HCT116 (cell line): ENCODE data around the gene ELN. TPM values are rescaled to one million over a fixed set of nuclear protein-coding genes. Genes with fewer than 3 reads are reported as not detected.

Experiments used
- ATAC-seq: fragments of 200-7000 bp; cut with Tn5 transposase; 2 replicates; pipeline ENCODE4 v1.9.1; 2020; ENCODE audit warnings: mild to moderate bottlenecking, moderate library complexity
- BruUV-seq: library from RNA; stranded (reverse); fragments of 400-500 nt; replicated peaks from 2 replicates; lab custom pipeline; 2021; lab: Mats Ljungman, UMichigan
- CTCF ChIA-PET: fragments of 300-600 bp; sonication (Branson Sonifier 250); formaldehyde crosslinking; loops from one replicate; lab custom pipeline; 2021; ENCODE audit warnings: antibody characterized with exemption; lab: Charles Lee
- POLR2A ChIA-PET: fragments of 300-600, 350-600 bp; sonication (Branson Sonifier 250); formaldehyde crosslinking; loops from one replicate; lab custom pipeline; 2021; ENCODE audit warnings: antibody characterized with exemption; lab: Charles Lee
- RAD21 ChIA-PET, 2 experiments: fragments of 300-600 bp; sonication (Branson Sonifier 250); formaldehyde crosslinking; loops; one replicate each; lab custom pipeline; 2023; ENCODE audit warnings: low total read pairs in 2 of 2; ENCODE audit not compliant: uncharacterized antibody in 2 of 2, unreplicated experiment in 2 of 2, low non-redundant PET in 1 of 2; lab: Charles Lee
- DNase-seq: peaks from one replicate; pipeline ENCODE4 v3.0.0-alpha.2; 2010; ENCODE audit warnings: low read depth, low spot score
- H2AFZ ChIP-seq: fragments of 200-600 bp; shearing (Covaris generic), sonication (generic); 2 replicates; pipeline ENCODE4 v1.6.1; 2017; ENCODE audit warnings: low read depth, mixed run types, mixed read lengths, antibody characterized with exemption, low read length; ENCODE audit not compliant: poor library complexity, severe bottlenecking
- H3K27ac ChIP-seq: 2 replicates; pipeline ENCODE4 v1.5.1; 2012; ENCODE audit warnings: low read depth, low read length
- H3K27me3 ChIP-seq: fragments of 200-600 bp; sonication (generic); 2 replicates; pipeline ENCODE4 v1.6.1; 2016; ENCODE audit warnings: mixed run types, low read length, mixed read lengths; ENCODE audit not compliant: insufficient read depth
- H3K36me3 ChIP-seq, 2 experiments: fragments of 200-500 bp in 1 of 2; fragments of 200-600 bp in 1 of 2; sonication (Bioruptor generic) in 1 of 2; sonication (generic) in 1 of 2; 2 replicates each; pipeline versions ENCODE4 v1.5.1 to v1.6.1; 2014 to 2016; ENCODE audit warnings: low read length in 2 of 2, inconsistent platforms in 1 of 2, mixed read lengths in 1 of 2, mixed run types in 1 of 2; ENCODE audit not compliant: insufficient read depth in 2 of 2, control insufficient read depth in 1 of 2
- H3K4me1 ChIP-seq, 2 experiments: fragments of 200-600 bp in 1 of 2; sonication (generic) in 1 of 2; 2 replicates each; pipeline versions ENCODE4 v1.5.1 to v1.6.1; 2012 to 2017; ENCODE audit warnings: low read length in 2 of 2, inconsistent platforms in 1 of 2, mild to moderate bottlenecking in 1 of 2, mixed read lengths in 1 of 2, mixed run types in 1 of 2, moderate library complexity in 1 of 2; ENCODE audit not compliant: insufficient read depth in 2 of 2, control insufficient read depth in 1 of 2
- H3K4me2 ChIP-seq: fragments of 200-600 bp; sonication (generic); 2 replicates; pipeline ENCODE4 v1.6.1; 2017; ENCODE audit warnings: mixed run types, low read length, mixed read lengths
- H3K4me3 ChIP-seq, 2 experiments: fragments of 200-600 bp in 1 of 2; sonication (generic) in 1 of 2; replicated peaks in 1 of 2; 2 replicates each; pipeline ENCODE4 v1.5.1; 2011 to 2016; ENCODE audit warnings: low read length in 2 of 2, control low read depth in 1 of 2, low read depth in 1 of 2, mild to moderate bottlenecking in 1 of 2, mixed read lengths in 1 of 2, mixed run types in 1 of 2
- H3K79me2 ChIP-seq: fragments of 200-600 bp; sonication (generic); 2 replicates; pipeline ENCODE4 v1.6.1; 2017; ENCODE audit warnings: mild to moderate bottlenecking, mixed run types, low read length, moderate library complexity, mixed read lengths; ENCODE audit not compliant: insufficient read depth
- H3K9ac ChIP-seq: fragments of 200-600 bp; sonication (generic); 2 replicates; pipeline ENCODE4 v1.6.1; 2016; ENCODE audit warnings: low read length, mixed read lengths
- H3K9me2 ChIP-seq: fragments of 200-600 bp; sonication (generic), shearing (Covaris generic); 2 replicates; pipeline ENCODE4 v1.6.1; 2017; ENCODE audit warnings: mixed run types, mild to moderate bottlenecking, moderate library complexity; ENCODE audit not compliant: insufficient read depth
- H3K9me3 ChIP-seq, 2 experiments: fragments of 200-500 bp in 1 of 2; fragments of 200-600 bp in 1 of 2; sonication (Bioruptor generic) in 1 of 2; sonication (generic) in 1 of 2; 2 replicates each; pipeline ENCODE4 v1.6.1; 2014 to 2017; ENCODE audit warnings: low read length in 2 of 2, mixed read lengths in 2 of 2, inconsistent platforms in 1 of 2, low read depth in 1 of 2, mild to moderate bottlenecking in 1 of 2, mixed run types in 1 of 2, moderate library complexity in 1 of 2; ENCODE audit not compliant: control insufficient read depth in 1 of 2, insufficient read depth in 1 of 2
- H4K20me1 ChIP-seq: fragments of 200-600 bp; sonication (generic), shearing (Covaris generic); 2 replicates; pipeline ENCODE4 v1.6.1; 2017; ENCODE audit warnings: mixed run types, mild to moderate bottlenecking, moderate library complexity; ENCODE audit not compliant: insufficient read depth
- ATF3 ChIP-seq: IDR thresholded peaks from 2 replicates; pipeline ENCODE4 v1.6.1; 2012
- EZH2phosphoT487 ChIP-seq: fragments of 200-600 bp; IDR thresholded peaks from 2 replicates; pipeline ENCODE4 v1.6.1; 2018; ENCODE audit warnings: antibody characterized with exemption, borderline replicate concordance
- FOSL1 ChIP-seq: IDR thresholded peaks from 2 replicates; pipeline ENCODE4 v1.6.1; 2012; ENCODE audit warnings: low read depth
- JUND ChIP-seq: IDR thresholded peaks from 2 replicates; pipeline ENCODE4 v1.6.1; 2012
- REST ChIP-seq: IDR thresholded peaks from 2 replicates; pipeline ENCODE4 v1.6.1; 2012; ENCODE audit warnings: low read depth
- SIN3A ChIP-seq: IDR thresholded peaks from 2 replicates; pipeline ENCODE4 v1.6.1; 2012; ENCODE audit warnings: low read depth
- SP1 ChIP-seq: IDR thresholded peaks from 2 replicates; pipeline ENCODE4 v1.6.1; 2012; ENCODE audit warnings: low read depth
- intact Hi-C: fragments of 100-400 bp; cut with micrococcal nuclease; formaldehyde crosslinking; loops from 2 replicates; pipeline ENCODE4 v1.10.0; 2022
- total RNA-seq: library from RNA; stranded (reverse); gene quantifications from one replicate; pipeline ENCODE4 v1.2.1, GENCODE V29; 2021; ENCODE audit not compliant: unreplicated experiment

The ELN gene
- total RNA-seq, 1 experiment from 2014 or later, result 0.17 TPM

- Histone ChIP-seq H4K20me1 (no peaks in the 10 kb centered on the region), H3K4me2 (no peak overlapping the region), H3K27ac (no peak overlapping the region), H3K4me3 (no peak overlapping the region), H3K9me3 (no peaks in the 10 kb centered on the region), H3K9ac (no peak overlapping the region), H3K9me2 (no peaks in the 10 kb centered on the region), H3K79me2 (no peaks in the 10 kb centered on the region), H2AFZ (no peak overlapping the region), H3K36me3 (no peaks in the 10 kb centered on the region), H3K4me1 (no peaks in the 10 kb centered on the region), H3K27me3 (no peaks in the 10 kb centered on the region)
- CTCF ChIA-PET, result no interaction called here
- TF ChIP-seq SP1 (no peak), JUND (no peak), EZH2phosphoT487 (no peak), SIN3A (no peak), REST (no peak)
- intact Hi-C loops, result no loop called here
- POLR2A ChIA-PET, result no interaction called here
- DNase-seq (no peak), ATAC-seq (no peak)
- RAD21 ChIA-PET, result no interaction called here
- BruUV-seq, result no TSS peak
These were observed 40.7 kb upstream of the ELN start for GRCh38 chr7:73987298-73987697.

- no peak for TF ChIP-seq FOSL1
- TF ChIP-seq ATF3, result no peak
- intact Hi-C loops, result no loop called here
- ATAC-seq (no peak; the same call in 1 of the 2 replicates), DNase-seq (no peak)
- ChIA-PET POLR2A (no interaction called here), RAD21 (no interaction called here), CTCF (no interaction called here)
- no peak overlapping the region for H3K9ac ChIP-seq
- H2AFZ ChIP-seq, result no peak overlapping the region
- H3K27ac ChIP-seq, result no peak overlapping the region
- H3K4me1 ChIP-seq, result no peaks in the 10 kb centered on the region
- H3K36me3 ChIP-seq, result no peaks in the 10 kb centered on the region
- no TSS peak for BruUV-seq
- no peaks in the 10 kb centered on the region for H4K20me1 ChIP-seq
- H3K9me3 ChIP-seq, result no peaks in the 10 kb centered on the region
- no peaks in the 10 kb centered on the region for H3K9me2 ChIP-seq
- no peak overlapping the region for H3K4me2 ChIP-seq
- no peak overlapping the region for H3K4me3 ChIP-seq
- no peaks in the 10 kb centered on the region for H3K27me3 ChIP-seq
- no peaks in the 10 kb centered on the region for H3K79me2 ChIP-seq
These were observed 39.8 kb upstream of the ELN start for GRCh38 chr7:73988197-73988596.
